HG02973 (cell line): Measurements from ENCODE around the gene EXOC4.
"Not testable (repeated sequence)": the region's sequence is repeated elsewhere in the genome, so short reads cannot be mapped to it uniquely, and the experiment has no call there.

Experiments
- ATAC-seq: cut with Tn5 transposase; IDR thresholded peaks from one replicate; pipeline ENCODE4 v1.9.1; 2021; ENCODE audit warnings: moderate library complexity; ENCODE audit not compliant: unreplicated experiment

The EXOC4 gene

GRCh38 chr7:133888061-133888930, 635.4 kb downstream of the EXOC4 start:
- no peak for ATAC-seq

- no peak for ATAC-seq
Observed at GRCh38 chr7:133904776-133905175, 651.9 kb downstream of the EXOC4 start.

GRCh38 chr7:133906553-133906952, 653.7 kb downstream of the EXOC4 start:
- not testable (repeated sequence) for ATAC-seq

GRCh38 chr7:133910761-133911160, 657.9 kb downstream of the EXOC4 start:
- no peak for ATAC-seq

- peak; percentile 80 for ATAC-seq
Observed at GRCh38 chr7:133911724-133912123, 658.8 kb downstream of the EXOC4 start.

GRCh38 chr7:133912916-133913697, 660.2 kb downstream of the EXOC4 start:
- ATAC-seq = no peak

GRCh38 chr7:133916621-133917020, 663.7 kb downstream of the EXOC4 start:
- ATAC-seq = no peak

GRCh38 chr7:133919810-133920209, 666.9 kb downstream of the EXOC4 start:
- ATAC-seq = no peak

GRCh38 chr7:133921635-133922182, 668.8 kb downstream of the EXOC4 start:
- ATAC-seq = no peak

- ATAC-seq = no peak
Observed at GRCh38 chr7:133923974-133924373, 671.1 kb downstream of the EXOC4 start.

GRCh38 chr7:133931053-133931452, 678.2 kb downstream of the EXOC4 start:
- ATAC-seq = no peak

GRCh38 chr7:133932591-133932990, 679.7 kb downstream of the EXOC4 start:
- no peak for ATAC-seq

- ATAC-seq = no peak
Observed at GRCh38 chr7:133934262-133934976, 681.5 kb downstream of the EXOC4 start.

- ATAC-seq = no peak
Observed at GRCh38 chr7:133934977-133935330, 682.1 kb downstream of the EXOC4 start.

GRCh38 chr7:133936074-133936473, 683.2 kb downstream of the EXOC4 start:
- ATAC-seq = no peak

- no peak for ATAC-seq
Observed at GRCh38 chr7:133937786-133938185, 684.9 kb downstream of the EXOC4 start.

- ATAC-seq = no peak
Observed at GRCh38 chr7:133940368-133940767, 687.5 kb downstream of the EXOC4 start.

- no peak for ATAC-seq
Observed at GRCh38 chr7:133941496-133941895, 688.6 kb downstream of the EXOC4 start.

GRCh38 chr7:133945497-133945896, 692.6 kb downstream of the EXOC4 start:
- no peak for ATAC-seq

- no peak for ATAC-seq
Observed at GRCh38 chr7:133947458-133948254, 694.8 kb downstream of the EXOC4 start.
